Measurements from ENCODE around the gene RYK.

RYK gene

DNA sequence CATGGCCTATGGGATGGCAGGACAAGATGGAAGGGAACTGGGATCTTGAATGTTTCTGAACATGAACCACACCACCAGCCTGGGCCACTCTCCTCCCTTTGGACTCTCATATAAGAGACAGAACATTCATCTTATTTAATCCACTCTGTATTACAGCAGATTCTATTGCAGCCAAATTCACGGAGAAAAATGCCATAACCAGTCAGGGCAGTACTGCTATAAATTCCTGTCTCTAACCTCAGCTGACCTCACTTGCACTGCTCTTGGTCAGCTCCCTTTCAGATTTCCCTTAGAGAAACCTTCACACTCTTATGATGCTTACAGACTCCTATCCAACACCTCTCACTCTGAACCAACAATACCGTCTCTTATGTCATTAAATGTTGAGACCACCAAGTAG lies 101.4 kb downstream of the RYK start:
- Histone ChIP-seq H3K27ac (ENCODE audit: low read length) (no peak overlapping the region), H3K36me3 (ENCODE audit: control insufficient read depth, insufficient read depth, low read length) (peaks cover 3% of the 10 kb centered on the region), H3K4me1 (ENCODE audit: control insufficient read depth, insufficient read depth, low read length) (no peaks in the 10 kb centered on the region), H3K4me3 (ENCODE audit: low read length) (no peak overlapping the region), H3K9me3 (ENCODE audit: control insufficient read depth, insufficient read depth, low read length) (no peaks in the 10 kb centered on the region), H3K27me3 (ENCODE audit: control insufficient read depth, insufficient read depth, low read length) (no peaks in the 10 kb centered on the region)
- no peak for DNase-seq (ENCODE audit: low read depth, low spot score)
- WGBS (ENCODE audit: insufficient coverage, insufficient read length), result no CpG with 5 or more reads among the region's 2 CpGs

- Histone ChIP-seq H3K4me3 (ENCODE audit: low read length) (no peak overlapping the region), H3K27ac (ENCODE audit: low read length) (no peak overlapping the region), H3K27me3 (ENCODE audit: control insufficient read depth, insufficient read depth, low read length) (no peaks in the 10 kb centered on the region), H3K4me1 (ENCODE audit: control insufficient read depth, insufficient read depth, low read length) (no peaks in the 10 kb centered on the region), H3K9me3 (ENCODE audit: control insufficient read depth, insufficient read depth, low read length) (no peaks in the 10 kb centered on the region), H3K36me3 (ENCODE audit: control insufficient read depth, insufficient read depth, low read length) (no peaks in the 10 kb centered on the region; the same call in 1 of the 2 replicates)
- WGBS (ENCODE audit: insufficient coverage, insufficient read length), result no CpG with 5 or more reads among the region's 3 CpGs
- DNase-seq (ENCODE audit: low read depth, low spot score), result no peak
Observed at GRCh38 chr3:134148534-134148933, 102.1 kb downstream of the RYK start.

DNA sequence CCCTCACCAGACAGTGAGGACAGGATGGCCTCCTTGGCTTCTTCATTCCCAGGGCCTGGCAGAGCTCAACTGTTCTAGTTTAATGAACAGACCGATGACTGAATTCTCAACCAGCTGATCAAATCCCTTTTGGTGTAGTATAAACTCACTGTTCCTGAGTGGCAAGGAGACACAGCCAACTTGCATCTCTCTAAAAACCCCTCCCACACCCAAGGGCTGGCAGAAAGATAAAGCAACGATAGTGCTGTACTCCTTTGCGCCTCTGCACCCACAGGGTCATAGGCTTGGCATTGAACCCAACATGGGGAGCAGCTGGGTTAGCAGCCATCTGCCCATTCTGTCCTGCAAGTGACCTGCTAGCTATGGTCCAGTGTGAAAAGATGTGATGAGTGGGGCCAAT lies 103.2 kb downstream of the RYK start:
- WGBS (ENCODE audit: insufficient coverage, insufficient read length), result no CpG with 5 or more reads among the region's 3 CpGs

GRCh38 chr3:134146666-134147065 lies 104.0 kb downstream of the RYK start:
- Histone ChIP-seq H3K9me3 (ENCODE audit: control insufficient read depth, insufficient read depth, low read length) (no peaks in the 10 kb centered on the region), H3K4me1 (ENCODE audit: control insufficient read depth, insufficient read depth, low read length) (no peaks in the 10 kb centered on the region), H3K36me3 (ENCODE audit: control insufficient read depth, insufficient read depth, low read length) (no peaks in the 10 kb centered on the region; the same call in 1 of the 2 replicates), H3K27me3 (ENCODE audit: control insufficient read depth, insufficient read depth, low read length) (no peaks in the 10 kb centered on the region), H3K4me3 (ENCODE audit: low read length) (no peak overlapping the region), H3K27ac (ENCODE audit: low read length) (no peak overlapping the region)
- DNase-seq (ENCODE audit: low read depth, low spot score), result no peak

More for the DNA sequence above, 103.2 kb downstream of the RYK start:
- Histone ChIP-seq H3K4me3 (ENCODE audit: low read length) (no peak overlapping the region), H3K4me1 (ENCODE audit: control insufficient read depth, insufficient read depth, low read length) (no peaks in the 10 kb centered on the region), H3K27ac (ENCODE audit: low read length) (no peak overlapping the region), H3K27me3 (ENCODE audit: control insufficient read depth, insufficient read depth, low read length) (no peaks in the 10 kb centered on the region), H3K9me3 (ENCODE audit: control insufficient read depth, insufficient read depth, low read length) (no peaks in the 10 kb centered on the region), H3K36me3 (ENCODE audit: control insufficient read depth, insufficient read depth, low read length) (no peaks in the 10 kb centered on the region; the same call in 1 of the 2 replicates)
- DNase-seq (ENCODE audit: low read depth, low spot score), result no peak

DNA sequence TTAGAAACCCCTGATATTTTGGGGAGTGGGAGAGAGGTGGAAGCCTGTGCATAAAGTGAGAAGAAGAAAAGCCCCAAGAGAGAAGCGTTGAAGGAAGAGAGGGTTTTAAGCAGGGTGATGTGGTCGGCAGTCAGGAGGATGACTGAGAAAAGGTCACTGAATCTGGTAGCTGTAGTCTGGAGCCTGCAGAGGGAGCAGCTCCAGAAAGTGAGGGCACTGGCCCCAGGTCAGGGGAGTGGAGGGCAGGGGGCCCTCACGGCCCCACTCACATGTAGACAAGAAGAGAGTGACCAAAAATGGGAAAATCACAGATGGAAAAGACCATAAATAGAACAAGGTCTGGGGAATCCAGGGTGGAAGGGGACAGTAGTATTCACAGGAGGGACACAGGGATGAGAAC lies 105.5 kb downstream of the RYK start:
- DNase-seq (ENCODE audit: low read depth, low spot score), result no peak
- Histone ChIP-seq H3K9me3 (ENCODE audit: control insufficient read depth, insufficient read depth, low read length) (no peaks in the 10 kb centered on the region), H3K4me1 (ENCODE audit: control insufficient read depth, insufficient read depth, low read length) (no peaks in the 10 kb centered on the region), H3K27me3 (ENCODE audit: control insufficient read depth, insufficient read depth, low read length) (no peaks in the 10 kb centered on the region), H3K4me3 (ENCODE audit: low read length) (no peak overlapping the region), H3K36me3 (ENCODE audit: control insufficient read depth, insufficient read depth, low read length) (no peaks in the 10 kb centered on the region; the same call in 1 of the 2 replicates), H3K27ac (ENCODE audit: low read length) (no peak overlapping the region)
- WGBS (ENCODE audit: insufficient coverage, insufficient read length), result no CpG with 5 or more reads among the region's 3 CpGs

DNA sequence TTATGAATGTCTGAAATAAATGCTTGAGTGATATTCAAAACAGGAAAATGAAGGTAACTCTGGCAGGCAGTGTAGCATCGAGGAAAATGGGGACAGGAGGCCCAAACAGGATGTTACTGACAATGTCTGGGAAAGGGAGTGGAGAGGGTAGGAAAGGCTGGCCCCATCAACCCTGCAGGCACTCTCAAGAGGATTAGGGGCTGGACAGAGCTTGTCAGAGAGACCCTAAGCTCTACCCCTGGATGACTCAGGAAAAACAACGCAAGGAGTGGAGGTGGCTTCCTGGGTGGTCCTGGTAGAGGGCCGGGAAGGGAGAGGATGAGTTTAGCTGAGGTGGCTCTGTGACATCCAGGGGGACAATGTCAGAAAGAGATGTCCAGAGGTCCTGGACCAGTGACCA lies 106.0 kb downstream of the RYK start:
- Histone ChIP-seq H3K27ac (ENCODE audit: low read length) (no peak overlapping the region), H3K27me3 (ENCODE audit: control insufficient read depth, insufficient read depth, low read length) (no peaks in the 10 kb centered on the region), H3K9me3 (ENCODE audit: control insufficient read depth, insufficient read depth, low read length) (no peaks in the 10 kb centered on the region), H3K4me1 (ENCODE audit: control insufficient read depth, insufficient read depth, low read length) (no peaks in the 10 kb centered on the region), H3K4me3 (ENCODE audit: low read length) (no peak overlapping the region), H3K36me3 (ENCODE audit: control insufficient read depth, insufficient read depth, low read length) (no peaks in the 10 kb centered on the region; the same call in 1 of the 2 replicates)
- no CpG with 5 or more reads among the region's 3 CpGs for WGBS (ENCODE audit: insufficient coverage, insufficient read length)
- DNase-seq (ENCODE audit: low read depth, low spot score), result no peak

DNA sequence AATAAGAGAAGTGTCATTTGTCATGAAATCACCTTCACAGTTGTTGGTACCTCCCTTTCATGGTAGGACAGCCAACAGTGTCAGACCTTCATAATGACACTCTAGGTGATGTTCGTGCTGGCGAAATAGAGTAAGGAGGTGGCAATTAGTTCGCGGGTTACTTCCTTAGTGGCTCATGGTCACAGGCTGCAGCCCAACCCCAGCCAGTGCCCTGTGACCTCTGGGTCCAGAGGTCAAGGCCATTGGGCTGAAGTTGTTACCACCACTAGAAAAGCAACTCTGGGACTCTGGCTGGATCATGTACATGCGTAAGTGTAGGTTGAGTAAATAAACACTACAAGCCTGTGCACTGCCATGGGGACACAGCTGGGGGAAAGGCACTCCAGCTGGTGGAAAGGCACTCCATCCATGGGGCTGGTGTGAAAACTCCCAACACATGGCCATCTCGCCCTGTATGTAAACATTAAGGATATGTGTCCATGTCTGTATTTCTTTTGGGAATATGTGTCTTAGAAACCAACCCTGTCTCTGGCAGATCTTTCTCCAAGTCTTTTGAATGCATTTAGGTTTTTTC lies 106.7 kb downstream of the RYK start:
- WGBS (ENCODE audit: insufficient coverage, insufficient read length), result no CpG with 5 or more reads among the region's 6 CpGs
- no peaks in the 10 kb centered on the region for H3K9me3 ChIP-seq (ENCODE audit: control insufficient read depth, insufficient read depth, low read length)
- no peaks in the 10 kb centered on the region for H3K4me1 ChIP-seq (ENCODE audit: control insufficient read depth, insufficient read depth, low read length)
- H3K36me3 ChIP-seq (ENCODE audit: control insufficient read depth, insufficient read depth, low read length), result no peaks in the 10 kb centered on the region; the same call in 1 of the 2 replicates
- no peak overlapping the region for H3K4me3 ChIP-seq (ENCODE audit: low read length)
- no peaks in the 10 kb centered on the region for H3K27me3 ChIP-seq (ENCODE audit: control insufficient read depth, insufficient read depth, low read length)
- H3K27ac ChIP-seq (ENCODE audit: low read length), result no peak overlapping the region
- no peak for DNase-seq (ENCODE audit: low read depth, low spot score)

- H3K27ac ChIP-seq (ENCODE audit: low read length), result no peak overlapping the region
- no peaks in the 10 kb centered on the region for H3K4me1 ChIP-seq (ENCODE audit: control insufficient read depth, insufficient read depth, low read length)
- DNase-seq (ENCODE audit: low read depth, low spot score), result no peak
- H3K4me3 ChIP-seq (ENCODE audit: low read length), result no peak overlapping the region
- H3K9me3 ChIP-seq (ENCODE audit: control insufficient read depth, insufficient read depth, low read length), result no peaks in the 10 kb centered on the region
- no CpG with 5 or more reads among the region's 3 CpGs for WGBS (ENCODE audit: insufficient coverage, insufficient read length)
- H3K36me3 ChIP-seq (ENCODE audit: control insufficient read depth, insufficient read depth, low read length), result no peaks in the 10 kb centered on the region
- H3K27me3 ChIP-seq (ENCODE audit: control insufficient read depth, insufficient read depth, low read length), result no peaks in the 10 kb centered on the region
Observed at GRCh38 chr3:134136604-134137003, 114.1 kb downstream of the RYK start.

DNA sequence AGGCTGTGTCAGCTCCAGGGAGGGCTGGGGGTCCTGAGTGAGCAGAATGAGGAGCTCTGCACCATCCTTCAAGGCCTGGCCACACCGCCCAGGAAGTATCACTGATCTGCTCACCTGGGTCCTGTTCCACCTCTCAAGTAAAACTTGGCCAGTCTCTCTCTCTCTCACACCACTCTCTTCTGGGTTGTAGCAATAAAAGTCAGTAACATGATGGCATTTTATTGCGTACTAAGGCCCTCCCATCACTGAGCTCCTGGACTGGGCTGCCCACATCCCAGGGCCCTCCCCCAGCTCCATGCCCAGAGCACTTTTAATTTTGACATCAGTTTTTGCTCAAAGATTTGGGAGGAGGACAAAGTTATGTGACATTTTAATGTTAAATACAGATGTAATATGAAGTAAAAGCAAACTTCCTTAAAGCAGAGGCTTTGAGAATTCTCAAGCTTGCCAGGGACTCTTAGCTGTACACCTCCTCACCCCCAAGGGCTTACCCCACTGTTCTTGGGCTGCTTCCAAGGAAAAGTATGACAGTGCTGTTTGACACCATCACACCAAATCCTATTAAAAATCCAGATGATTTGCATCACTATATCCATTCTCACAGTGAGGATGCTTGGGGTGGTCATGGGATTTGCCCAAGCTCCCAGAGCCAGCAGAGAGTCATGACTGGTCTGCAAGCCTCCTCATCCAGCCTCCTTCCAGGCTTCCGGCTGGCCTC lies 115.8 kb downstream of the RYK start:
- Histone ChIP-seq H3K27ac (ENCODE audit: low read length) (no peak overlapping the region), H3K9me3 (ENCODE audit: control insufficient read depth, insufficient read depth, low read length) (no peaks in the 10 kb centered on the region), H3K4me1 (ENCODE audit: control insufficient read depth, insufficient read depth, low read length) (no peaks in the 10 kb centered on the region), H3K4me3 (ENCODE audit: low read length) (no peak overlapping the region), H3K36me3 (ENCODE audit: control insufficient read depth, insufficient read depth, low read length) (no peaks in the 10 kb centered on the region), H3K27me3 (ENCODE audit: control insufficient read depth, insufficient read depth, low read length) (no peaks in the 10 kb centered on the region)
- no peak for DNase-seq (ENCODE audit: low read depth, low spot score)
- no CpG with 5 or more reads among the region's 3 CpGs for WGBS (ENCODE audit: insufficient coverage, insufficient read length)

DNA sequence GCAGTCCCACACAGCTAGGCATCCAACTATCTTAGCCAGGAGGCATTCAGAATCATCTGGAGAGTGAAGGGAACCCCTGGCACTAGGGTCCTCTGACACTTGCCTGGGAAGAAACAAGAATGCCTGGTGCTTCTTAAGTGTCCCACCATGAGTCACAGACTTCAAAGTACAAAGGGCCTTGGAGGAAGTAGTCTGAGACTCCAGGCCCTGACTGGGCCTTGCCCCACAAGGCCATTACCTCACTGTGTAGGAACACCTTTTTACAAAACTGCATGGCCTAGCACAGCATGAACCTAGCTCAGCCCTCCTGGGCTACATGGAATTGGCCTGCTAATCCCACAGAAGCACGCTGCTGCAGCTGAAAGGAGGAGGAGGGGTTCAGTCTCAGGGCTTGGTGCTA lies 116.4 kb downstream of the RYK start:
- no CpG with 5 or more reads among the region's 1 CpG for WGBS (ENCODE audit: insufficient coverage, insufficient read length)
- H3K27ac ChIP-seq (ENCODE audit: low read length), result no peak overlapping the region
- H3K4me3 ChIP-seq (ENCODE audit: low read length), result no peak overlapping the region
- H3K36me3 ChIP-seq (ENCODE audit: control insufficient read depth, insufficient read depth, low read length), result no peaks in the 10 kb centered on the region
- no peaks in the 10 kb centered on the region for H3K9me3 ChIP-seq (ENCODE audit: control insufficient read depth, insufficient read depth, low read length)
- H3K27me3 ChIP-seq (ENCODE audit: control insufficient read depth, insufficient read depth, low read length), result no peaks in the 10 kb centered on the region
- H3K4me1 ChIP-seq (ENCODE audit: control insufficient read depth, insufficient read depth, low read length), result no peaks in the 10 kb centered on the region
- no peak for DNase-seq (ENCODE audit: low read depth, low spot score)

DNA sequence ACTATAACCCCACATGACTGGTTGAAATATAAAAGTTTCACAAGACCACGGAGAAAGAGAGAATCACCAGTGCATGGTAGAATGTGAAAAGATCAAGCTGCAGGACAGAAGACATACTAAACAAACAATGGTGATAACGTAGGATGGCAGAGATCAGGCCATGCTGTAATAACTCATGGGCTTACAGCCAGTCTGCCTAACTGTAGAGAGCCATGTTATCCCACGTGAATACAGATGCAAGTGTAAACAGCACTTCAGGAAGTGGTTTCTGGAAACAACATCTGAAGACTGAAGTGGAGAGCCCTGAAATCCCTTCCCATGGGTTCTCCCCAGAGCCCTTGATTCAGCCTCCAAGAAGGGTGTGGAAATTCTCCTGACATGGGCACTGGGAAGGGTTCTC lies 117.7 kb downstream of the RYK start:
- no peaks in the 10 kb centered on the region for H3K4me1 ChIP-seq (ENCODE audit: control insufficient read depth, insufficient read depth, low read length)
- H3K27me3 ChIP-seq (ENCODE audit: control insufficient read depth, insufficient read depth, low read length), result no peaks in the 10 kb centered on the region
- H3K27ac ChIP-seq (ENCODE audit: low read length), result no peak overlapping the region
- no peak overlapping the region for H3K4me3 ChIP-seq (ENCODE audit: low read length)
- H3K9me3 ChIP-seq (ENCODE audit: control insufficient read depth, insufficient read depth, low read length), result no peaks in the 10 kb centered on the region
- no peak for DNase-seq (ENCODE audit: low read depth, low spot score)
- no CpG with 5 or more reads among the region's 3 CpGs for WGBS (ENCODE audit: insufficient coverage, insufficient read length)
- H3K36me3 ChIP-seq (ENCODE audit: control insufficient read depth, insufficient read depth, low read length), result no peaks in the 10 kb centered on the region
